Cardiac fibroblast (primary cell): ENCODE measurements around the gene ABRAXAS1.

Source experiments
- DNase-seq, 2 donors: peaks; one replicate each; pipeline versions ENCODE4 v3.0.0 to v3.0.0-alpha.2; 2010; ENCODE audit warnings: low read depth in 2 of 2
- H3K4me3 ChIP-seq, 2 donors: replicated peaks in 1 of 2; 1 replicate in 1 of 2; 2 replicates in 1 of 2; pipeline ENCODE4 v1.5.1; 2011; ENCODE audit warnings: low read depth in 2 of 2, low read length in 2 of 2, mild to moderate bottlenecking in 2 of 2, moderate library complexity in 1 of 2
- TF ChIP-seq, protein P1 (sequence below): IDR thresholded peaks from one replicate; pipeline ENCODE4 v1.5.1; 2011; ENCODE audit warnings: low read depth, mild to moderate bottlenecking, low read length, inconsistent platforms

ABRAXAS1 gene

DNA sequence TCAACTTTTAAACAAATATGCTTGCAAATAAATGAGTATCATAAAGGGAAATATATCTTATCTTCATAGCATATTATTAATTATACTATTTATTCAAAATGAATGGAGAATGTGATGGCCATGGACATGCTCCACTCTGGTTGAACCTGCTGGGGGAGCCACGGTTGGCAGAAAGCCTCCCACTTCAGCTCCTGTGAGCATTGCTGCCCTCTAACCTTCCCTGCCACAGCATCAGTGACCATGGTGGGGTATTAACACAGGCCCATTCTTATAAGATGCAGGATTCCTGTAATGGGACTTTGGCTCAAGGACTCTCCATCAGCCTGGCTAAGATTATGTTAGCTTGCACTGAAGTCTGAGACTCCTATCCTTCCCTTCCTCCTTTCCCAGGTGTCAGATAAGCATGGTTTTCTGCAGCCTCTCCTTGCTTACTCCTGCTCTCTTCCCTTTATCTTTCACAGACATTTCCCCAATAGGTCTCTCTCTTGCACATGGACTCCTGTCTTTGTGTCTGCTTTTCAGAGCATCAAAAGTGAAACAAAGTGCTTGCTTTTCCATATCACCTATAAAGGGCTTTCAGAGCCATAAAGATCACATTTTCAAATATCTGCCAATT lies 4.9 kb upstream of the ABRAXAS1 start:
- no peak for DNase-seq
- TF ChIP-seq, protein P1, sequence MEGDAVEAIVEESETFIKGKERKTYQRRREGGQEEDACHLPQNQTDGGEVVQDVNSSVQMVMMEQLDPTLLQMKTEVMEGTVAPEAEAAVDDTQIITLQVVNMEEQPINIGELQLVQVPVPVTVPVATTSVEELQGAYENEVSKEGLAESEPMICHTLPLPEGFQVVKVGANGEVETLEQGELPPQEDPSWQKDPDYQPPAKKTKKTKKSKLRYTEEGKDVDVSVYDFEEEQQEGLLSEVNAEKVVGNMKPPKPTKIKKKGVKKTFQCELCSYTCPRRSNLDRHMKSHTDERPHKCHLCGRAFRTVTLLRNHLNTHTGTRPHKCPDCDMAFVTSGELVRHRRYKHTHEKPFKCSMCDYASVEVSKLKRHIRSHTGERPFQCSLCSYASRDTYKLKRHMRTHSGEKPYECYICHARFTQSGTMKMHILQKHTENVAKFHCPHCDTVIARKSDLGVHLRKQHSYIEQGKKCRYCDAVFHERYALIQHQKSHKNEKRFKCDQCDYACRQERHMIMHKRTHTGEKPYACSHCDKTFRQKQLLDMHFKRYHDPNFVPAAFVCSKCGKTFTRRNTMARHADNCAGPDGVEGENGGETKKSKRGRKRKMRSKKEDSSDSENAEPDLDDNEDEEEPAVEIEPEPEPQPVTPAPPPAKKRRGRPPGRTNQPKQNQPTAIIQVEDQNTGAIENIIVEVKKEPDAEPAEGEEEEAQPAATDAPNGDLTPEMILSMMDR = peak; percentile 9
- no peak overlapping the region for H3K4me3 ChIP-seq

DNA sequence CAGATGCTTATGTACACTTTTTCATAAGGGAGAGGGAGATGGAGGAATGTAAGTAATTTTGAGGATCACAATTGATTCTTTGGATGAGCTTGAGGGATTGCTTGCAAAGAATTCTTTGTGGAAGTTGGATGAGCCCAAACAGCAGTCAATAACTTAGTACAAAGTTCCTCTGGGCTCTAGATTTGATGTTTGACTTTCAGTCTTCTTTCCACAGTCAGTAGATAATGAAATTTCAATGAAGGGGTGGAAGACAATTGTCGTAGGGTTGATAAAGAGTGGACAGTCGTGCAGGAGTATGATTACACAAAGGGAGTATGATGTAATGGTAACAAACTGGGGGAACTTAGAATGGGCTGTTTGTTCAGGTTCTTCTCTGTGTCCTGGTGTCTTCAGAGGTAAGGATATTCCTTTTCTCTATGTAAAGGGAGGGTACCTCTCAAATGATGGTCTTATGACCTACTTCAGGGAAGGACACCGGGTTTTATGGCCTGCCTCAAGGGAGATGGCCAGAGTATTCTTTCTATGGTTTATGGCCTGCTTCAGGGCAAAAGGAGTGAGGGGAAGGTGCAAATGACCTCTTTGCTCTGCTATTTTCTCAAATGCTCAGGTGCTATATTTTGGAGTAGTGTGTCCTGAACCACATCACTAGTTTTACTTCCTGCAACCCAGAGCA lies 1.7 kb upstream of the ABRAXAS1 start:
- no peak overlapping the region for H3K4me3 ChIP-seq
- DNase-seq = no peak
- TF ChIP-seq, protein P1 = no peak

DNA sequence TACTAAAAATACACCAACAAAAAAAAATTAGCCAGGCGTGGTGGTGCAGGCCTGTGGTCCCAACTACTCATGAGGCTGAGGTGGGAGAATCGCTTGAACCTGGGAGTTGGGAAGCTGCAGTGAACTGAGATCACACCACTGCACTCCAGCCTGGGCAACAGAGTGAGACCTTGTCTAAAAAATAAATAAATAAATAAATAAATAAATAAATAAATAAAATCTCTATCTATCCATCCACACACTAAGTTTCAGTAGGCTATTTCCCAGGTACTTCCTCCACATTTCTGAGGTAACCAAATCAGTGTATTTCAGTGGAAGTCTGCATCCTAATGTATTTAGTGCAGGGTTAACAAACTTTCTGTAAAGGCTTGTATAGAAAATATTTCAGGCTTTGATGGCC lies 10.9 kb downstream of the ABRAXAS1 start:
- TF ChIP-seq, protein P1 = no peak
- no peak for DNase-seq
- no peak overlapping the region for H3K4me3 ChIP-seq

DNA sequence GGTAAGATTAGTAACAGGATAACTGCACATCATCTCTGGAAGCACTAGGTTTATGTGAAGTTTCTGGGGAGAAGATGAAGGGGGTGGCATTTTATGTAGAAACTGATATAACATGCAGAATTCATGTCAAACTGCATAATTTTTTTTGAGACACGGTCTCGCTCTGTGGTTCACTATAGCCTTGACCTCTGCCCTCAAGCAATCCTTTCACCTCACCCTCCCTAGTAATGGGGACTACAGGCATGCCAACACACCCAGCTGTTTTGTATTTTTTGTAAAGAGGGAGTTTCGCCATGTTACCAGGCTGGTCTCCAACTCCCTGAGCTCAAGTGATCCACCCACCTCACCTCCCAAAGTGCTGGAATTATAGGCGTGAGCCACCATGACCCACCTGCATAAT lies 11.5 kb downstream of the ABRAXAS1 start:
- no peak for DNase-seq
- H3K4me3 ChIP-seq = no peak overlapping the region
- TF ChIP-seq, protein P1 = no peak

DNA sequence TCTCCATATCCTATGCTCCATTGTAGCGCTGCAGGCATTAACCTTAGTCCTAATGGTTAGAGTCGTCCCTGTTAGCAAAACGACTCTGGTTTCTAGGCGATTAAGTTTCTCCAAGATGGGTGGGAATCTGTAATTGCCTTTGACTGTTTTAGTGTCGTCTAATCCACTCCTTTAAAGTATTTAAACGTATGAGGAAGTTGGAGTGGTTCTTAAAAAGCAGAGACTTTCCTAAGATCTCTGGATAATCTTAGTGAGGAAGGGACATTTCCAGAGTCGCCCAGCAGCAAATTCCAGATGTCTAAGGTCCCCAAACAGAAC lies 28.8 kb downstream of the ABRAXAS1 start:
- TF ChIP-seq, protein P1 = no peak
- peak overlapping the region; percentile 85 to 94 for H3K4me3 ChIP-seq
- DNase-seq = no peak

DNA sequence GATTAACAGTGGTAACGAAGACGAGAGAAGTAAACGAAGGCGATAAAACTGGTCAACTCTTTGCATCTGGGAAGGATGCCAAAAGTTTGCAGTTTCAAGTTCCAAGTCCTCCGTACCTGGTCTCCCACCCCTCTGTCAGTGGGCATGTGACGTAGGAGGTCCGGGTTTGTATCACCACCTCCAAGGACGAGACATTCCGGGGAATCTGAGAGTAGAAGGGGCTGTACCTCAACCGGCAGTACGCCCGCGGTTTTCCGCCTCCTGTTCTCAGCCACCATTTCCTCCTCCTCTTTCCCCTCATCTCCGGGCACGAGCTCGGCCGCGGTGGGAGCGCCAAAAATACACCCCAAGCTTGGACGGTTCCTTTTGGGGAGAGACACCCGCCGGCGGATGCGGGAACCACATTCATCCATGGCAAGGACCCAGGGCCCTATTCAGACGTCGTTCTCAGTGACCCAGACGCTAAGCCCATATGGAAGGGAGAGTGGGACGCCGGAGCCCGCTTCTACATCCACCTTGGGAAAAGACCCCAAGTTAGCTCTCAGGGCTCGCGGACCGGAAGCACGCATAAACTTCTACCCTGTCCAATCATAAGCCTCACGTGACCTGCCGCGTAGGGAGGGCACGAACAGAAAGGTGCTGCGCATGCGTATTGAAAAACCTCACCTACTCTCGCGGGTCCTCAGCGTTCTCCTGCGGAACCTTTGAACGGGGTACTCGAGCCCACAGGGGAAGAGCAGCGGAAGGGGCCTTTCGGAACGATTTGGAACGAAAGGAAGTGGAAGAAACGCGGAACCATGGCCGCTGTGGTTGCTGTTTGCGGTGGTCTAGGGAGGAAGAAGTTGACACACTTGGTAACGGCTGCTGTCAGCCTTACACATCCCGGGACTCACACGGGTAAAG lies 29.4 kb downstream of the ABRAXAS1 start, which contains the start of the genes HELQ and MRPS18C:
Gene HELQ (minus strand): TSS at position 543 of the 903 bp plus-strand sequence. CDS start 130 bp downstream, at position 413.
Gene MRPS18C (plus strand): TSS at position 778 of the 903 bp plus-strand sequence. CDS start 20 bp downstream, at position 798.
- DNase-seq = peak; percentile 99
- TF ChIP-seq, protein P1 = no peak
- peak within 1 kb of the TSS; percentile 85 to 94 for H3K4me3 ChIP-seq
